Motor neuron (in vitro differentiated cells): ENCODE results near the gene EEFSEC. TPM values are rescaled to one million over a fixed set of nuclear protein-coding genes. Genes with fewer than 3 reads are reported as not detected.
A peak's percentile ranks its signal among the peaks of the same experiment; 100 is the strongest.

Experiments used
- ATAC-seq, 8 experiments: fragments of 200-7000 bp; cut with Tn5 transposase; replicated peaks in 6 of 8; 2 replicates each; pipeline ENCODE4 v1.8.0; 2021; ENCODE audit warnings: mild to moderate bottlenecking in 8 of 8, moderate library complexity in 8 of 8
- H3K27ac ChIP-seq, 2 donors: fragments of 250-450 bp; sonication (Bioruptor Pico); 2 replicates each; pipeline ENCODE4 v1.9.0; 2021; ENCODE audit warnings: antibody characterized with exemption in 2 of 2, mild to moderate bottlenecking in 2 of 2, moderate library complexity in 1 of 2
- H3K4me1 ChIP-seq, 2 donors: fragments of 250-450 bp; sonication (Bioruptor Pico); replicated peaks in 1 of 2; 2 replicates each; pipeline ENCODE4 v1.6.1; 2021; ENCODE audit warnings: antibody characterized with exemption in 2 of 2, mild to moderate bottlenecking in 2 of 2, moderate library complexity in 1 of 2
- H3K4me3 ChIP-seq, 5 donors: fragments of 250-450 bp; sonication (Bioruptor Pico); 2 replicates each; pipeline ENCODE4 v1.9.0; 2021; ENCODE audit warnings: antibody characterized with exemption in 5 of 5, mild to moderate bottlenecking in 5 of 5, moderate library complexity in 4 of 5
- WGBS, 10 experiments: fragments of 450-650 bp; shearing (Covaris generic); methylation state at CpG; one replicate each; pipeline ENCODE4 v1.0.0; 2022; 5-methylcytosine and 5-hydroxymethylcytosine counted together
- in situ Hi-C, 9 experiments: fragments of 400-800 bp; cut with MboI; loops; one replicate each; pipeline ENCODE4 v1.15.0; 2021; ENCODE audit warnings: low sequenced_read_pairs in 9 of 9, low pct_unique_long_range_greater_than_20kb in 2 of 9; ENCODE audit not compliant: unreplicated experiment in 9 of 9
- total RNA-seq, 8 experiments: library from RNA; unstranded; fragments of 300-600 nt; gene quantifications; 2 replicates each; pipeline versions ENCODE4 v1.2.3 to v1.2.4, GENCODE V29; 2022

The EEFSEC gene
- total RNA-seq, 8 experiments from 2014 or later, result 5.8 to 20.7 (median 9.5) TPM

DNA sequence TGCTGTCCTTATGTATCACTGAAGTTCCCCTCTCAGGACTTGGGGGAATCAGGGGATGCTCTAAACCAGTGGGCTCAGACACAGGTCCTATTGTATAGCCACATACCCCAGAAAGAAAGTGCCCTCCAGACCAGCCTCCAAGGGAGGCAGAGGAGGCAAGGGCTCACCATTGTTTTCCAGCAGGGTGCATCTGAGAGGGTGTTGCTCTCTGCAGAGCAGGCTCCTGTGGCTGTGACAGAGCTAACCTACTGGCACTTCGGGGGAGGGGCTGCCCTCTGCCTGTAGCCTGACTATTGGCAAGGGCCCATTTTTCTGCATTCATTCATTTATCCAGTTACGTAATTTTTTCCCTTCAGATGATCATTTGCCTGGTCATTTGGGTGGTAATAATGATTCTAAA, 39.9 kb downstream of the EEFSEC start:
- 90 to 100% (median 100%) methylated on average over 1 to 2 of the region's 2 CpGs; no CpG with 5 or more reads in 3 of the 10 experiments for WGBS, 10 experiments
- in situ Hi-C loops, result no loop called here
- Histone ChIP-seq H3K4me1 (peaks cover 14 to 26% of the 10 kb centered on the region in 2 donors), H3K4me3 (no peak overlapping the region), H3K27ac (no peak overlapping the region)
- no peak for ATAC-seq

DNA sequence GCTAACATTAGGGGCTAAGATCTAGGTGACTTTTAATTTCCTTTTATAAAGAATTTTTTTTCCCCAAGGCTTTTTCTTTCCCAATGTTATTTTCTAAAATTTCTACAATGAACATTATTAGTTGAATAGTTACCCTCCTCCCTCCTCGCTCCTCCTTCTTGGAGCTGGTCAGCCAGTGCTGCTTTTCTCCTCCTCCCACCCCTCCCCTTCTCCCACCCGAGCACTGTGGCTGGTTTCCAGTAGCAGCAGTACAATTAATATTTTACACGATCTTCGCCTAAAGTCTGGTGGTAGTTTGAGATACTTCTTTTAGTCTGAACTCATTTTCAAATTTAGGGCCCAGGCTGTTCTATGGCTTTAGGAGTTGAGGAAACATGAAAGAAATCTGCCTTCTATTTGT, 41.6 kb downstream of the EEFSEC start:
- 0 to 92% (median 57%) methylated on average over 1 to 3 of the region's 4 CpGs; no CpG with 5 or more reads in 3 of the 10 experiments for WGBS, 10 experiments
- no peak overlapping the region for H3K27ac ChIP-seq
- H3K4me3 ChIP-seq, result no peak overlapping the region
- in situ Hi-C loops, result no loop called here
- H3K4me1 ChIP-seq, result peaks cover 14 to 33% of the 10 kb centered on the region in 2 donors
- ATAC-seq, result peak in 1 of 8 experiments; percentile 27

DNA sequence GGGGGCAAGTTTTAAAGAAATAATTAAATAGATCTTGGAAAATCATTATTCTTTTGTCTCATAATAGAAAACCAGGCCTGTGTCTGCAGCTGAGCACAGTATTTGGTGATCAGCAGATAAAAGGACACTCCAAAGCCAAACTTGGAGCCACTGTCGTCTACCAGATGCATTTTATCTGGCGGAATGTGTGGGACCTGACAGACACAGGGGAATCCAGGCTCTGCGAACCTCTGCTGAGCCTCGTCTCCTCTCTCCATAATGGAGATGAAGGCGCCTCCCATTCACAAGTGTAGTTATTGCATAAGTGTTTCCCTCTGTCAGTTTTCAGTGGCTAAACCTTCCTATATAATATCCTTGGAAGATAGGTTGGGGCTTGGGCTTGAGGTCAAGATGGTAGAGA, 42.1 kb downstream of the EEFSEC start:
- H3K4me1 ChIP-seq, result peaks cover 14 to 33% of the 10 kb centered on the region in 2 donors
- ATAC-seq, result peak in 5 of 8 experiments; percentile 14 to 44 (median 24)
- 35 to 92% (median 58%) methylated on average over 2 to 5 of the region's 5 CpGs; no CpG with 5 or more reads in 3 of the 10 experiments for WGBS, 10 experiments
- no peak overlapping the region for H3K4me3 ChIP-seq
- no peak overlapping the region for H3K27ac ChIP-seq
- in situ Hi-C loops, result no loop called here

GRCh38 chr3:128195802-128196201, 42.5 kb downstream of the EEFSEC start:
- no peak overlapping the region for H3K4me3 ChIP-seq
- WGBS, 10 experiments, result 67 to 100% (median 94%) methylated on average over 1 to 6 of the region's 6 CpGs; no CpG with 5 or more reads in 3 of the 10 experiments
- peaks cover 14 to 33% of the 10 kb centered on the region in 2 donors for H3K4me1 ChIP-seq
- H3K27ac ChIP-seq, result no peak overlapping the region
- ATAC-seq, result peak in 1 of 8 experiments; percentile 9
- in situ Hi-C loops, result no loop called here

GRCh38 chr3:128196647-128197046, 43.4 kb downstream of the EEFSEC start:
- Histone ChIP-seq H3K27ac (no peak overlapping the region), H3K4me1 (peaks cover 14 to 33% of the 10 kb centered on the region in 2 donors), H3K4me3 (no peak overlapping the region)
- in situ Hi-C loops, result no loop called here
- ATAC-seq, result peak in 3 of 8 experiments; percentile 30 to 83 (median 37)
- 0 to 71% (median 49%) methylated on average over 1 to 4 of the region's 4 CpGs; no CpG with 5 or more reads in 1 of the 10 experiments for WGBS, 10 experiments

- Histone ChIP-seq H3K4me3 (no peak overlapping the region), H3K4me1 (peaks cover 14 to 33% of the 10 kb centered on the region in 2 donors), H3K27ac (no peak overlapping the region)
- 0 to 100% (median 70%) methylated on average over 1 to 7 of the region's 7 CpGs; no CpG with 5 or more reads in 1 of the 10 experiments for WGBS, 10 experiments
- in situ Hi-C loops, result no loop called here
- peak in 1 of 8 experiments; percentile 5 for ATAC-seq
These were observed 44.6 kb downstream of the EEFSEC start for GRCh38 chr3:128197855-128198254.

DNA sequence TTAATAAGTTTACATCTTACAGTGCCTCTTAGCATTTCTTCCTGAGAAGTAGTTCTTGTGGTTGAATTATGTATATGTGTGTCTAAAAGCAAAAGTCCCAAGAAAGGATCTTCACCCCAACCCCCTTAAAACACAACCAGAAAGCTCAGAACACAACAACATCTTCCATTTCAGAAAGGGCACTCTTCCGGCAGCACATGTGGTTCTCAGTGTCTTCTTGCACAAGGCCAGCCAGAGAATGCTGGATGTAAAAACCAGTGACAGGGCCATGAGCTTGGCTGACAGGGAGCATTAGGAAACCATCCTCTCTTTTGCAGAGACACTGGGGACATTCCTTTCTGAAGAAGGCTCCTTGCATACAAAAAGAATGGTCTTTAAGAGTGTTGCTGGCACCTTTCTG, 45.0 kb downstream of the EEFSEC start:
- ATAC-seq, result peak in 2 of 8 experiments; percentile 10 to 11

GRCh38 chr3:128199110-128199509, 45.8 kb downstream of the EEFSEC start:
- in situ Hi-C loops, result no loop called here
- H3K27ac ChIP-seq, result no peak overlapping the region
- ATAC-seq, result peak in 3 of 8 experiments; percentile 85 to 89 (median 88)
- no peak overlapping the region for H3K4me3 ChIP-seq
- H3K4me1 ChIP-seq, result peaks cover 14 to 33% of the 10 kb centered on the region in 2 donors
- WGBS, 10 experiments, result 0 to 90% (median 0%) methylated on average over 1 of the region's 1 CpG; no CpG with 5 or more reads in 4 of the 10 experiments

More for the DNA sequence above, 45.0 kb downstream of the EEFSEC start:
- Histone ChIP-seq H3K4me1 (peaks cover 14 to 33% of the 10 kb centered on the region in 2 donors), H3K27ac (no peak overlapping the region), H3K4me3 (no peak overlapping the region)
- 50 to 100% (median 100%) methylated on average over 1 of the region's 1 CpG; no CpG with 5 or more reads in 3 of the 10 experiments for WGBS, 10 experiments
- in situ Hi-C loops, result no loop called here

DNA sequence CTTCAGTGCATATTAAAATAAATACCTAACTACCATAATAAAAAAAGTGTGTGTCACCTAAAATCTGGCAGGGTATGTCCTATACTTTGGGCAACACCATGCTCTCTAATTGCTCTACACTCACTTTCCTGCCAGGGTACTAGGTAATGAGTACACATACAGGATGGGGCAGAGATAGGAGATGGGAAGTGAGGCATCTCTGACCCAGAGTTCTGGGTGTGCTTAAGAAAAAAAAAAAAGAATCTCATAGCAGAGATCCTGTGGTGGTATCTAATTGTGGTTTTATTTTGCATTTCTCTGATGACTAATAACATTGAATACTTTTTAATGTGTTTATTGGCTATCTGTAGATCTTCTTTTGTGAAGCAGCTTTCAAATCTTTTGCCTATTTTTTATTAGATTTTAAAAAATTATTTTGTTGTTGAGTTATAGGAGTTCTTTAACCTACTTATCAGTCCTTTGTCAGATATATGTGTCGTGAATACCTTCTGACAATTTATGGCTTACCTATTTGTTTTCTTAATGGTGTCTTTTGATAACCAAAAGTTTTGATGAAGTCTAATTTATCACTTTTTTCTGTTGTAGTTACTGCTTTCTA, 48.0 kb downstream of the EEFSEC start:
- Histone ChIP-seq H3K27ac (no peak overlapping the region), H3K4me3 (no peak overlapping the region), H3K4me1 (peaks cover 2 to 32% of the 10 kb centered on the region in 2 donors)
- ATAC-seq, result no peak
- 53 to 100% (median 89%) methylated on average over 1 of the region's 1 CpG for WGBS, 10 experiments
- in situ Hi-C loops, result no loop called here

DNA sequence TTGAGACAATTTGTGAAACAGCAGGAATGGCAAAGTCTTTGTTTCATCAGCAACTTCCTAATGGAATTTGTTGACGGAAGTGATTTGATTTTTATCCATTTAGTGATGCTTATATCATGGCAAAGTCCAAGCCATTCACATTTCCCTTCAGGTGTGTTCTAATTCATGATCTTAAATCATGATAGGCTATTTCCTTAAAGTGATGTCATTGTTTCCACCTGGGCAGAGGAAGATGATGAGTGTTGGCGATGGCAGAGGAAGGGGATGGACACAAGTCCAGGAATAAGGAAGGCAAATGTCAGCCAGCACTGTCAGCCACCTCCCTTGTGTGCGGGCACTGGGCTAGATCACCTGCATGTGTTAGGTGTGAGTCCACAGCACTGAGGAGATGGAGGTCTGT, 49.9 kb downstream of the EEFSEC start:
- in situ Hi-C loops, result no loop called here
- Histone ChIP-seq H3K4me3 (no peak overlapping the region), H3K27ac (no peak overlapping the region), H3K4me1 (peaks cover 0 to 15% of the 10 kb centered on the region in 2 donors)
- ATAC-seq, result no peak
- WGBS, 10 experiments, result 94 to 100% (median 100%) methylated on average over 1 to 3 of the region's 3 CpGs; no CpG with 5 or more reads in 2 of the 10 experiments

DNA sequence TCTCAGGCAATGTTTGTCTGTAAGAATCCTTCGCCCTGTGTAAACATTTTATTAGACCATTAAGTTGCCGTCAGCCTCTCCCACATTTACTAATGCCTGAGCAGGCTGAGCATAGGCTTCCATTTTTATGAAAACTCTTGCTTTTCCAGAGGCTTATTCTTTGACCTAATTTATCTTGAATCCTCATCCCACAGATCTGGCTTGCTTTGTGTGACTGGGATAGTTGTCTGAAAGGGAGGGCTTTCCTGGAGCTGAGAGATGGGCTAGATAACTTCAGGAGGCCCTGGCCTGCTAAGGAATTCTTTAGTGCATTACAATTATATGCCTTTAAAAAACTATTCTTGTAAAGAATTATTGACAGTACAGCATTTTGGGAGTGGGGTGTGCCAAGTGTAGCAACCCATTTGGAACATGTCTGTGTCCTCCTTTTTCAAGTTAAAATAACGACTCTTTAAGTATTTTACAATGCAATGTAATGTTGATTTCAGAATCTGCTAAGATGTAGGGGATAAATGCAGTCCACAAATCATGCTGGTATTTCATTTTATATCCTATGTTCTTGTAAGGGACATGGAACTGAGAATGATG, 52.4 kb downstream of the EEFSEC start:
- 17 to 95% (median 74%) methylated on average over 1 to 3 of the region's 3 CpGs; no CpG with 5 or more reads in 1 of the 10 experiments for WGBS, 10 experiments
- Histone ChIP-seq H3K4me1 (peaks cover 0 to 8% of the 10 kb centered on the region in 2 donors), H3K4me3 (no peak overlapping the region), H3K27ac (no peak overlapping the region)
- in situ Hi-C loops, result no loop called here
- peak in 1 of 8 experiments; percentile 77 for ATAC-seq

DNA sequence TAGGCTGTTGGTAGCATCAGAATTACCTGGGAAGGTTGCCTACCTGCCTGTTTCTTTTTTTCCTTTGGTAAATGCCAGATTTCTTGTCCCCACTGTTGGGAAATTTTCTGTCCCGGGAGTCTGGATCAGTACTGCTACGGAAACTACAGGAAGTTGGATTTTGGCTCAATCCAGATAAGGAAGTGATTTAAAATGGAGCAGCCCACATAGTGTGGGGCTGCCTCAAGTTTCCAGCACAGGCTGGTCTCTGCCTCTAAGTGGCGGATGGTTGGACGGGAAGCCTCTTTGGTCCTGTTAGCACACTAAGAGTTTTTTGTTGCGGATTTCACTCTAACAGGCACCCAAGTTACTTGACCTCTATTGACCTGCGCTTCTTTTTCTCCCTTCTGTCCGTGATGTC, 54.7 kb downstream of the EEFSEC start:
- 79 to 100% (median 94%) methylated on average over 1 to 7 of the region's 7 CpGs; no CpG with 5 or more reads in 1 of the 10 experiments for WGBS, 10 experiments
- peaks cover 0 to 8% of the 10 kb centered on the region in 2 donors for H3K4me1 ChIP-seq
- no peak for ATAC-seq
- H3K4me3 ChIP-seq, result no peak overlapping the region
- no peak overlapping the region for H3K27ac ChIP-seq
- in situ Hi-C loops, result no loop called here

DNA sequence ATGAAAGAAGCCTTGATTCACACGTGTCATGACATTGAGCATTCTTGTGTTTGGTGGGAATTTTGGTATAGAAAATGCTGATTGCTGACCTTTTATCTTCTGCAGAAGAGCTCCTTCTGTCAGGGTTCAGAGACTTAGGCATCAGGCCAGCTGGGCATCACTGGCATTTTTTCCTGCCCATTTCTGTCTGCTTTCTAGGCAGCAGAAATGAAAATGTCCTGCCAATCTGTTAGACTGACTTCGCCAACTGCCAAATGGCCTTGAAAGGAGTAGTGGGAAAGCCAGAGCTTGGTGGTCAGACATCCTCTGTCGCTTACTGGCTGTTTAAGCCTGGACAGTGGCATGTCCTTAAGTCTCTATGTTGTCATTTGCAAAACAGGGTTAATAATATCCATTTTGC, 57.4 kb downstream of the EEFSEC start:
- no peak for ATAC-seq
- H3K27ac ChIP-seq, result no peak overlapping the region
- H3K4me3 ChIP-seq, result no peak overlapping the region
- in situ Hi-C loops, result no loop called here
- WGBS, 10 experiments, result 82 to 100% (median 100%) methylated on average over 1 to 2 of the region's 3 CpGs; no CpG with 5 or more reads in 4 of the 10 experiments
- peaks cover 0 to under 1% of the 10 kb centered on the region in 2 donors for H3K4me1 ChIP-seq
